HG03139 (cell line): ENCODE measurements around the gene TMEM39B.
"Not testable (repeated sequence)": the region's sequence is repeated elsewhere in the genome, so short reads cannot be mapped to it uniquely, and the experiment has no call there.

Source experiments
- ATAC-seq: cut with Tn5 transposase; IDR thresholded peaks from one replicate; pipeline ENCODE4 v1.9.1; 2021; ENCODE audit not compliant: unreplicated experiment

Gene TMEM39B

DNA sequence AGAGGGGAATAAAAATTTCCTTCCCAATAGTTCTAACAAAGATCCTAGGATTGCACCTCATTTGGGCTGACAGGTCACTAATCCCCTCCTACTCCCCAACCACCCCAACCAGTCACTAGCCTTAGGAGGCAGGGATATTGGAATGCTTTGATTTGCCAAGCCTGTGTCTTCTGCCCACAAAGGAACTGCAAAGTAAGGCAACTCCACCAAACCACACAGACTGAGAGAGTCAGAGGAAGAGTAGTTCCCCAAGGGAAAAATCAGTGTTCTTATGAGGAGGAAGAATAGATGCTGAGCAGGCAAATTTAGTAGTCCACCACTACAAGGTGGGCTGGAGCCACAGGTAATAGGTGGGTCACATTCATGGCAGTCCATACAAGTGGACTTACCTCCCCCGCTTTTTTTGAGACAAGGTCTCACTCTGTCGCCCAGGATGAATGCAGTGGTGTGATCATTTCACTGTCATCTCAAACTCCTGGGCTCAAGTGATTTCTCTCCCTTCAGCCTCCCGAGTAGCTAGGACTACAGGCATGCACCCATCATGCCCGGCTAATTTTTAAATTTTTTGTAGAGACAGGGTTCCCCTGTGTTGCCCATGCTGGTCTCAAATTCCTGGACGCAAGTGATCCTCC, 3.7 kb upstream of the TMEM39B start:
- ATAC-seq: no peak

DNA sequence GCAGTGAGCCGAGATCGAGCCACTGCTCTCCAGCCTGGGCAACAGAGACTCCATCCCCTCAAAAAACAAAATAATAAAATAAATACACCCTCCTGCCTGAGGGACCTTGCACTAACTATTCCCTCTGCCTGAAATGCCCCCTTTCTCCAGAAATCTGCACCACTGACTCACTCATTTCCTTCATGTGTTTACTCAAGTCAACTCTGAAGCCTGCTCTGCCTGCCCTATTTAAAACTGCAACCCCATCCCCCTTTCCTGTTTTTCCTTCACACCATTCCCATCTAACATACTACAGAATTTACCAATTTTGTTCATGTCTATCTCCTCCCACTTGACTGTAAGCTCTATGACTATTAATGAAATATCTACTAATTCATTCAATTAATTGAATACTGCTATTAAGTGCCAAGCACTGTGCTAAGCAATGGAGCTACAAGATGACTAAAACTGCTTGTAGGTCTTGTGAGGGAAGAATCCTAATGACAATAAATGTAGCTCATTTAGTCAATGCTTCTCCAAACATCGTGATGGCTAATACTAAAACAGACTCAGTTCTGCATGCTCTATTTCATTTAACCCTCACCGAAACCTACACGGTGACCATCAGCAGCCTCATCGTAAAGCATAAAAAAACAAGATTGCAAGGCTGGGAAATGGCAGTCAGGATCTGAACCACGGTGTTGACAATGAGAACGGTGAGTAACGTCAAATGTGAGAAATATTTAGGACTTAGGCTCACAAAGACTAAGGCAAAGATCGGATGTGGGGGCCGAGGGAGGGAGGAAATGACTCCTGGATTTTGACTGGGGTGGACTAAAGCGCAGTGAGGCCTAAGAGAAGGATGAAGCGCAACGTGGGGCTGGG, 749 bp upstream of the TMEM39B start:
- no peak for ATAC-seq

- ATAC-seq: no peak
Measured at GRCh38 chr1:32073299-32074229, 825 bp downstream of the TMEM39B start.

DNA sequence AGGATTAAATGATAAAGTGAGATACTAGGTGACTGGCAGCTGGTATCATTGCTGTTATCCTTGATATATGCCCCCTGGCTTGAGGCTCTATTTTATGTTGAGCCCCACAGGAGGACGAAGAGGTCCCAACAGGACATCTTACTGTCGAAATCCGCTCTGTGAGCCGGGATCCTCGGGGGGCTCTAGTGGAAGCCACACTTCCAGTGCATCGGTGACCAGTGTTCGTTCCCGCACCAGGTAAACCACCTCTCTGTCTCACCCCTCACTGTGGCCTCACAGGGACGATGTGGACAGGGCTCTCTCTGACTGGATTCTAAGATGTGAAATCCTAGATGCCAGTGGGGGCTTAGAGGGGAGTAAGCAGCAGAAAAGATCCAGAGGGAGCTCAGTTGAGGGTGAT, 2.1 kb downstream of the TMEM39B start:
- no peak for ATAC-seq

- ATAC-seq: no peak
Measured at GRCh38 chr1:32077451-32077850, 4.7 kb downstream of the TMEM39B start.

DNA sequence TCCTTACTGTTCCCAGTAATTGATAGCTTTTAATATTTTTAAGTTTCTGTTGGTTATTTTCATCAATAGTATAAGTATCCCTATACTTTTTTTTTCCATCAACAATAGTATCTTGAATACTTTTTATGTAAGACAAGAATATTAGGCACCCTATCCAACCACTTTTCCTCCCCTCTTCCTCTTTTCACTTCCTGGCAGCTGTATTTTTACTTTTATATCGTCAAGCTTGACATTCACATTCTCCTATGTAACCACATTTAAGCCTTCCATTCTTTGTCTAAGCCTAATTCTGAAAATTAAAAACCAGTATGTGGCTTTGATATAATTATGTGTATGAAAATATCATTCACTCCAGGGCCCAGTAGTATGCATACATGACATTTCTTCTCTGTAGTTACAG, 9.3 kb downstream of the TMEM39B start:
- ATAC-seq: no peak

DNA sequence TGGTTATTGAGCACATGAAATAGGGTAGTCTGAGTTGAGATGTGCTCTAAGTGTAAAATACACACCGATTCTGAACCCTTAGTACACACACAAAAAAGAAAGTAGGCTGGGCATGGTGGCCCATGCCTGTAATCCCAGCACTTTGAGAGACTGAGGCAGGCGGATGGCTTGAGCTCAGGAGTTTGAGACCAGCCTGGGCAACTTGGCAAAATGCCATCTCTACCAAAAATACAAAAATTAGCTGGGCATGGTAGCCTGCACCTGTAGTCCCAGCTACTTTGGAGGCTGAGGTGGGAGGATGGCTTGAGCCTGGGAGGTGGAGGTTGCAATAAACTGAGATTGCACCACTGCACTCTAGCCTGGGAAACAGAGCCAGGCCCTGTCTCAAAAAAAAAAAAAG, 13.6 kb downstream of the TMEM39B start:
- not testable (repeated sequence) for ATAC-seq

- ATAC-seq: no peak
Measured at GRCh38 chr1:32091176-32091575, 18.4 kb downstream of the TMEM39B start.

GRCh38 chr1:32091591-32091990, 18.9 kb downstream of the TMEM39B start:
- no peak for ATAC-seq

DNA sequence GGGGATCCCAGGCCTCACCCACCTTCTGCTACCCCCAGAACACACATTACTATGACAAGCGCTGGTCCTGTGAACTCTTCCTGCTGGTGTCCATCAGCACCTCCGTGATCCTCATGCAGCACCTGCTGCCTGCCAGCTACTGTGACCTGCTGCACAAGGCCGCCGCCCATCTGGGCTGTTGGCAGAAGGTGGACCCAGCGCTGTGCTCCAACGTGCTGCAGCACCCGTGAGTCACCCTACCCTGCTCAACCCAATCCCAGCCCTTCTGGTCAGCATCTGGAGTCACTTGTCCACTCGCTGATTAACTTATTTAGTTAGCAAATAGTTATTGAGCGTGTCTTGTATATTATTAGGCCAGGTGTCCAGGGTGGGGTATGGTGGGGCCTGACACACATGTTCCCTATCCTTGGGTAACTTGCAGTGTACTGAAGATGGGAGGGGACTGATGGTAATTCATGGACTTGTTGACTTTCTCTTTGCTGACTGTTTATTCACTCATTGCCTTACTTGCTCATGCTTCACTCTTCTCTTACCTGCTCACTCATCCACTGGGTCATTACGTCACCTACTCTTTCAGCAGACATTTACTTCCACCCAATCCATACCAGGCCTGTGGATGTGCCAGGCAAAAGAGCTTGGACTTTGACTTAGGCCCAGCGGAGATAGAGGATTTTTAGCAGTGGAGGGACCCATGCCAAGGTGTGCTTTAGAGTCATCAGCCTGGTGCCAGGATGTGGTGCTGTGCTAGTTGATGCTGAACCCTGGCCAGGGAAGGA, 22.2 kb downstream of the TMEM39B start:
- ATAC-seq: no peak

GRCh38 chr1:32099426-32099825, 26.7 kb downstream of the TMEM39B start:
- ATAC-seq: no peak

- no peak for ATAC-seq
Measured at GRCh38 chr1:32100359-32100758, 27.6 kb downstream of the TMEM39B start.

- no peak for ATAC-seq
Measured at GRCh38 chr1:32100807-32101708, 28.3 kb downstream of the TMEM39B start.

- ATAC-seq: no peak
Measured at GRCh38 chr1:32104127-32104526, 31.4 kb downstream of the TMEM39B start.

DNA sequence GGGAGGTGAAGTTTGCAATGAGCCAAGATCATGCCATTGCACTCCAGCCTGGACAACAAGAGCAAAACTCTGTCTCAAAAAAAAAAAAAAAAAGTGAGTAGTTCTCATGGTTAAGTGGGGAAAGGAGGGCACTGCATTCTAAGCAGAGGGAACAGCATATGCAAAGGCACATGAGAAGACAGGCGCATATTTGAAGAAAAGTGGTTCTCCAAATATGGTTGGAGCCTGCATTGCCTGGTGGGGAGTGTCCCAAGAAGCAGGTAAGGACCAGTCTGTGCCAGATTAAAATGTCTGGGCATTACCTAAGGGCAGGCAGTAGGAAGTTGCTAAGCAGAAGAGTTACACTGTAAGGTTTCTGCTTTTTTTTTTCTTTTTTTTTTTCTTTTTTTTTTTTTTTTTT, 32.6 kb downstream of the TMEM39B start:
- no peak for ATAC-seq

- ATAC-seq: no peak
Measured at GRCh38 chr1:32106663-32107275, 34.0 kb downstream of the TMEM39B start.

DNA sequence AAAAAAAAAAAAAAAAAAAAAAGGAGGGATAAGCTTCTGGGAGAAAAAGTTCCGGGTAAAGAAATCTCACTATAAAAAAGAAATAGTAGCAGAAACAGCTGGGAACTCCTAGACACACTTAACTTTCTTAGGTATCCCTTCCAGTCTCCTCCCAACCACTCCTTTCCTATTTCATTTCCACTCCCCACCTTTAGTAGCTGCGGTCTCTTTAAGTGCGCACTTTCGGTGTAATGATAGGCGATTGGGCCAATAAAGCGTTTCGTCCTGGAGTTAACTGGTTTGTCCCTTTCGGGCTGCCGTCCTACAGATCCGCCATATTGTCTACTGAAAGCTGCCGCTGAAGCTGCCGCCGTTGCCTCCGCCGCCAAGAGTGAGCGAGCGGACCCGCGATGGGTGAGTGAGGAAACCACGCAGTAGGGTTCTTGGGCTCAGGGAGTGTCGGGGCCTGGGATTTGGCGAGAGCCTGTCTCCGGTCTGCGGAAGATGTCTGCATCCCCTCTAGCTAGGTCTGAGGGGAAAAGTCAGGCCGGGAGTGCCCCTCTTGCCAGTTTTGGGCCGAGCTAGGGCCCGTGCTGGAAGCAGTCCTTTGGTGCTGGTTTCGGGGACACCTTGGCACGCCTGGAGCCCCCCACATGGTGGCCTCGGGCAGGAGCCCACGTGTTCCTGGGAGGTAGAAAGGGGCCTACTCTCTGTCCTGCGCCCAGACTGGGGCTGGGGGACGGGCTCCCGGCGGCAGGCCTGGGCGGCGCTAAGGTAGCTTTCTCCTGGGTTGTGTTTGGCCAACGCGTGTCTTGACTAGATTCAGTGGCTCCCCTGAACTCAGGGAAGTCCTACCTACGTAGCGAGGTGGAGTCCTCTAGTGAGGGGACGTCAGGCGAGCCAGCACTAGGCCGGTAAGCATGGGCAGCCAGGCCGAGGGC, 35.3 kb downstream of the TMEM39B start, which contains the start of gene KPNA6:
Gene KPNA6 (plus strand): TSS at position 315 of the 920 bp plus-strand sequence. CDS start 75 bp downstream, at position 390.
- peak; percentile 62 for ATAC-seq

- ATAC-seq: no peak
Measured at GRCh38 chr1:32111040-32111623, 38.4 kb downstream of the TMEM39B start.
